ENCODE measurements around the gene CFB.

The CFB gene

GRCh38 chr6:31949926-31950548 is 4.1 kb downstream of the CFB start:
- DNase-seq = no peak

GRCh38 chr6:31952140-31952805 is 6.4 kb downstream of the CFB start:
- DNase-seq = peak in 1 of 2 experiments; percentile 30

- DNase-seq = no peak
Observed at GRCh38 chr6:31952890-31953289, 7.0 kb downstream of the CFB start.

GRCh38 chr6:31954511-31954910 is 8.6 kb downstream of the CFB start:
- DNase-seq = no peak

GRCh38 chr6:31956796-31957195 is 10.9 kb downstream of the CFB start:
- DNase-seq = no peak

GRCh38 chr6:31958412-31958740 is 12.5 kb downstream of the CFB start:
- DNase-seq = no peak

- DNase-seq = peak; percentile 96 to 98
Observed at GRCh38 chr6:31958741-31959739, 13.1 kb downstream of the CFB start, which contains the start of the genes NELFE and SKIC2. Gene NELFE, minus strand, starts transcription at chr6:31958971. Its CDS starts 525 bp downstream, at chr6:31958446. Gene SKIC2, plus strand, starts transcription at chr6:31959175. Its CDS starts 18 bp downstream, at chr6:31959193.

- no peak for DNase-seq
Observed at GRCh38 chr6:31961616-31962015, 15.7 kb downstream of the CFB start.

GRCh38 chr6:31963921-31964320 is 18.0 kb downstream of the CFB start:
- no peak for DNase-seq

- DNase-seq = no peak
Observed at GRCh38 chr6:31965700-31966099, 19.8 kb downstream of the CFB start.

GRCh38 chr6:31966506-31966905 is 20.6 kb downstream of the CFB start:
- no peak for DNase-seq

GRCh38 chr6:31966997-31967925 is 21.4 kb downstream of the CFB start:
- no peak for DNase-seq

GRCh38 chr6:31967926-31968320 is 22.0 kb downstream of the CFB start:
- no peak for DNase-seq

- DNase-seq = no peak
Observed at GRCh38 chr6:31968326-31968725, 22.4 kb downstream of the CFB start.

- DNase-seq = no peak
Observed at GRCh38 chr6:31968791-31969711, 23.2 kb downstream of the CFB start.

GRCh38 chr6:31969712-31970603 is 24.1 kb downstream of the CFB start:
- DNase-seq = no peak

GRCh38 chr6:31970604-31971271 is 24.8 kb downstream of the CFB start:
- DNase-seq = no peak

- no peak for DNase-seq
Observed at GRCh38 chr6:31971279-31971992, 25.5 kb downstream of the CFB start.

Measured in NCI-H1930 (cell line).